ENCODE data around the gene GSK3A.

Gene GSK3A

GRCh38 chr19:42251572-42252358 lies 9.4 kb upstream of the GSK3A start:
- Mint-ChIP-seq H3K27me3 (ENCODE audit: low read depth, poor library complexity) (no peaks in the 10 kb centered on the region), H3K36me3 (ENCODE audit: low read depth) (peaks cover 5% of the 10 kb centered on the region), H3K9me3 (no peaks in the 10 kb centered on the region), H3K27ac (peak overlapping the region; percentile 97), H3K4me1 (peaks cover 45% of the 10 kb centered on the region), H3K4me3 (peak overlapping the region; percentile 95)
- TF ChIP-seq, protein P1, sequence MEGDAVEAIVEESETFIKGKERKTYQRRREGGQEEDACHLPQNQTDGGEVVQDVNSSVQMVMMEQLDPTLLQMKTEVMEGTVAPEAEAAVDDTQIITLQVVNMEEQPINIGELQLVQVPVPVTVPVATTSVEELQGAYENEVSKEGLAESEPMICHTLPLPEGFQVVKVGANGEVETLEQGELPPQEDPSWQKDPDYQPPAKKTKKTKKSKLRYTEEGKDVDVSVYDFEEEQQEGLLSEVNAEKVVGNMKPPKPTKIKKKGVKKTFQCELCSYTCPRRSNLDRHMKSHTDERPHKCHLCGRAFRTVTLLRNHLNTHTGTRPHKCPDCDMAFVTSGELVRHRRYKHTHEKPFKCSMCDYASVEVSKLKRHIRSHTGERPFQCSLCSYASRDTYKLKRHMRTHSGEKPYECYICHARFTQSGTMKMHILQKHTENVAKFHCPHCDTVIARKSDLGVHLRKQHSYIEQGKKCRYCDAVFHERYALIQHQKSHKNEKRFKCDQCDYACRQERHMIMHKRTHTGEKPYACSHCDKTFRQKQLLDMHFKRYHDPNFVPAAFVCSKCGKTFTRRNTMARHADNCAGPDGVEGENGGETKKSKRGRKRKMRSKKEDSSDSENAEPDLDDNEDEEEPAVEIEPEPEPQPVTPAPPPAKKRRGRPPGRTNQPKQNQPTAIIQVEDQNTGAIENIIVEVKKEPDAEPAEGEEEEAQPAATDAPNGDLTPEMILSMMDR (IDR thresholded peaks at IDR 0.05): no peak
- DNase-seq: no peak

- H3K4me1 Mint-ChIP-seq: peaks cover 44% of the 10 kb centered on the region
- no peaks in the 10 kb centered on the region for H3K27me3 Mint-ChIP-seq (ENCODE audit: low read depth, poor library complexity)
- H3K27ac Mint-ChIP-seq: no peak overlapping the region
- no peaks in the 10 kb centered on the region for H3K9me3 Mint-ChIP-seq
- TF ChIP-seq, protein P1 (IDR thresholded peaks at IDR 0.05): no peak
- peaks cover 5% of the 10 kb centered on the region for H3K36me3 Mint-ChIP-seq (ENCODE audit: low read depth)
- DNase-seq: no peak
- H3K4me3 Mint-ChIP-seq: peak overlapping the region; percentile 95
These were observed 8.5 kb upstream of the GSK3A start for GRCh38 chr19:42250666-42251531.

GRCh38 chr19:42250183-42250665 lies 7.8 kb upstream of the GSK3A start:
- Mint-ChIP-seq H3K27me3 (ENCODE audit: low read depth, poor library complexity) (no peaks in the 10 kb centered on the region), H3K27ac (peak overlapping the region; percentile 54), H3K4me1 (peaks cover 48% of the 10 kb centered on the region), H3K36me3 (ENCODE audit: low read depth) (peaks cover 5% of the 10 kb centered on the region), H3K9me3 (no peaks in the 10 kb centered on the region), H3K4me3 (no peak overlapping the region)
- DNase-seq: no peak
- TF ChIP-seq, protein P1 (IDR thresholded peaks at IDR 0.05): no peak

DNA sequence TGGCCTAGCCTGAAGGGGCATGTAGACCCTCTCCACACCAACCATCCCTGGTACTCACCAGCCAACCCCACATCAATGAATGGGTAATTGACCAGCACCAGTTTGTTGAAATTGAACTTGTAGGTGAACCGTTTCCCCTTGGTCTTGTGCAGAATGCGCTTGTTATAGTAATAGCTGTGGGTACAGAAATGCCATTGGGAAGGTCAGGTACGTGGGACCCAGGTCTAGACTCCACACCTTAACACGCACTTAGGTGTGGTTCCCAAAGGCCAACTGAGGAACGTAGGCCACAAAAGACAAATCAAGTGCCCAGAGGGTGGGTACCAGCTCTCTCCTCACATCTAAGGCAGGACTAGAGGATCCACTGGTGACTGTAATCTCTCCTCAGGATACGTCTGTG lies 7.4 kb upstream of the GSK3A start:
- Mint-ChIP-seq H3K36me3 (ENCODE audit: low read depth) (peaks cover 5% of the 10 kb centered on the region), H3K4me1 (peaks cover 52% of the 10 kb centered on the region), H3K27ac (peak overlapping the region; percentile 54), H3K4me3 (peak overlapping the region; percentile 20), H3K27me3 (ENCODE audit: low read depth, poor library complexity) (no peaks in the 10 kb centered on the region), H3K9me3 (no peaks in the 10 kb centered on the region)
- DNase-seq: no peak
- TF ChIP-seq, protein P1 (IDR thresholded peaks at IDR 0.05): no peak

GRCh38 chr19:42249149-42249750 lies 6.8 kb upstream of the GSK3A start:
- Mint-ChIP-seq H3K27ac (peak overlapping the region; percentile 54), H3K4me1 (peaks cover 57% of the 10 kb centered on the region), H3K27me3 (ENCODE audit: low read depth, poor library complexity) (no peaks in the 10 kb centered on the region), H3K36me3 (ENCODE audit: low read depth) (peaks cover 5% of the 10 kb centered on the region), H3K4me3 (no peak overlapping the region), H3K9me3 (no peaks in the 10 kb centered on the region)
- TF ChIP-seq, protein P1 (IDR thresholded peaks at IDR 0.05): no peak
- no peak for DNase-seq
